Thyroid gland (tissue), 4 donors: ENCODE measurements around the gene SLC22A15.

ENCODE experiments used
- POLR2A ChIP-seq, 2 donors: fragments of 450-650 bp; IDR thresholded peaks; one replicate each; pipeline ENCODE4 v1.6.1; 2017; ENCODE audit warnings: antibody characterized with exemption in 2 of 2, mild to moderate bottlenecking in 2 of 2, moderate library complexity in 1 of 2
- TF ChIP-seq, protein P1 (sequence below), 6 experiments: fragments of 200-600 bp in 3 of 6; fragments of 450-650 bp in 3 of 6; sonication (generic) in 3 of 6; IDR thresholded peaks; one replicate each; pipeline ENCODE4 v1.5.1; 2016 to 2019; ENCODE audit warnings: antibody characterized with exemption in 6 of 6, mild to moderate bottlenecking in 2 of 6, inconsistent platforms in 1 of 6, moderate library complexity in 1 of 6

DNA sequence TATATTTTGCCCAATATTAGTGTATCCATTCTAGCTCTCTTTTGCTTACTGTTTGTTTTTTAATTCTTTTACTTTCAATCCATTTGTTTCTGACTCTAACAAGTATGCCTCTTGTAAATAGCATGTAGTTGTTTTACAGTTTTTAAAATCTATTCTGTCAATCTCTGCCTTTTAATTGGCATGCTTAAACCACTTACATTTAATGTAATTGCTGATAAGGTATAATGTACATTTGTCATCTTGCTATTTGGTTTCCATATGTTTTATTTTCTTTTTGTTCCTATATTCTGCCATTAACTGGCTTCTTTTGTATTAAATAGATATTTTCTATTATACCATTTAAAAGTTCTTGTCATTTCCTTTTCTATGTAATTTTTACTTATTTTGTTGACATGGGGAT lies 118.7 kb downstream of the SLC22A15 start:
- TF ChIP-seq, protein P1, sequence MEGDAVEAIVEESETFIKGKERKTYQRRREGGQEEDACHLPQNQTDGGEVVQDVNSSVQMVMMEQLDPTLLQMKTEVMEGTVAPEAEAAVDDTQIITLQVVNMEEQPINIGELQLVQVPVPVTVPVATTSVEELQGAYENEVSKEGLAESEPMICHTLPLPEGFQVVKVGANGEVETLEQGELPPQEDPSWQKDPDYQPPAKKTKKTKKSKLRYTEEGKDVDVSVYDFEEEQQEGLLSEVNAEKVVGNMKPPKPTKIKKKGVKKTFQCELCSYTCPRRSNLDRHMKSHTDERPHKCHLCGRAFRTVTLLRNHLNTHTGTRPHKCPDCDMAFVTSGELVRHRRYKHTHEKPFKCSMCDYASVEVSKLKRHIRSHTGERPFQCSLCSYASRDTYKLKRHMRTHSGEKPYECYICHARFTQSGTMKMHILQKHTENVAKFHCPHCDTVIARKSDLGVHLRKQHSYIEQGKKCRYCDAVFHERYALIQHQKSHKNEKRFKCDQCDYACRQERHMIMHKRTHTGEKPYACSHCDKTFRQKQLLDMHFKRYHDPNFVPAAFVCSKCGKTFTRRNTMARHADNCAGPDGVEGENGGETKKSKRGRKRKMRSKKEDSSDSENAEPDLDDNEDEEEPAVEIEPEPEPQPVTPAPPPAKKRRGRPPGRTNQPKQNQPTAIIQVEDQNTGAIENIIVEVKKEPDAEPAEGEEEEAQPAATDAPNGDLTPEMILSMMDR (IDR thresholded peaks at IDR 0.05): no peak
- no peak for TF ChIP-seq POLR2A (IDR thresholded peaks at IDR 0.05)
